OCI-LY1 (cell line): ENCODE measurements around the gene CFAP97D2.
"Not testable (repeated sequence)": the region's sequence is repeated elsewhere in the genome, so short reads cannot be mapped to it uniquely, and the experiment has no call there.

Experiments
- H2AFZ ChIP-seq: fragments of 200-600 bp; sonication (generic), shearing (Covaris generic); 2 replicates; pipeline ENCODE4 v1.6.0; 2014; ENCODE audit warnings: antibody characterized with exemption, mild to moderate bottlenecking, low read length
- H3F3A ChIP-seq: fragments of 200-600 bp; sonication (generic), shearing (Covaris generic); 2 replicates; pipeline ENCODE4 v1.6.0; 2014; ENCODE audit warnings: mild to moderate bottlenecking, antibody characterized with exemption, low read length, moderate library complexity; ENCODE audit not compliant: insufficient read depth
- H3K27ac ChIP-seq: fragments of 200-600 bp; sonication (generic); 2 replicates; pipeline ENCODE4 v1.5.1; 2014; ENCODE audit warnings: low read length, mixed run types, mild to moderate bottlenecking, low read depth; ENCODE audit not compliant: poor library complexity, severe bottlenecking
- H3K27me3 ChIP-seq: fragments of 200-600 bp; sonication (generic); 2 replicates; pipeline ENCODE4 v1.6.0; 2014; ENCODE audit warnings: antibody characterized with exemption, mild to moderate bottlenecking, low read length, moderate library complexity; ENCODE audit not compliant: insufficient read depth
- H3K36me3 ChIP-seq: fragments of 200-600 bp; sonication (generic); 2 replicates; pipeline ENCODE4 v1.6.1; 2014; ENCODE audit warnings: mild to moderate bottlenecking, antibody characterized with exemption, low read length, moderate library complexity, mixed read lengths; ENCODE audit not compliant: insufficient read depth
- H3K4me1 ChIP-seq: fragments of 200-600 bp; sonication (generic); 2 replicates; pipeline ENCODE4 v1.5.1; 2014; ENCODE audit warnings: mild to moderate bottlenecking, low read length, moderate library complexity; ENCODE audit not compliant: insufficient read depth, severe bottlenecking
- H3K4me2 ChIP-seq: fragments of 200-600 bp; sonication (generic), shearing (Covaris generic); 2 replicates; pipeline ENCODE4 v1.6.1; 2014; ENCODE audit warnings: low read length
- H3K4me3 ChIP-seq: fragments of 200-600 bp; sonication (generic); 2 replicates; pipeline ENCODE4 v1.5.1; 2014; ENCODE audit warnings: low read length, low read depth, mild to moderate bottlenecking, mixed read lengths; ENCODE audit not compliant: poor library complexity, severe bottlenecking
- H3K79me2 ChIP-seq: fragments of 200-600 bp; shearing (Covaris generic); 2 replicates; pipeline ENCODE4 v1.6.1; 2016; ENCODE audit warnings: mixed run types, low read length, mixed read lengths; ENCODE audit not compliant: insufficient read depth
- H3K9ac ChIP-seq: fragments of 200-600 bp; sonication (generic), shearing (Covaris generic); 2 replicates; pipeline ENCODE4 v1.6.1; 2014; ENCODE audit warnings: mild to moderate bottlenecking, low read length, mixed read lengths
- H3K9me2 ChIP-seq: fragments of 200-600 bp; sonication (generic), shearing (Covaris generic); 2 replicates; pipeline ENCODE4 v1.6.1; 2014; ENCODE audit warnings: low read depth, mild to moderate bottlenecking, low read length, mixed read lengths
- H3K9me3 ChIP-seq: fragments of 200-600 bp; shearing (Covaris generic); 2 replicates; pipeline ENCODE4 v1.6.1; 2014; ENCODE audit warnings: low read length, mixed read lengths
- H4K20me1 ChIP-seq: fragments of 200-600 bp; sonication (generic), shearing (Covaris generic); 2 replicates; pipeline ENCODE4 v1.6.0; 2016; ENCODE audit warnings: mild to moderate bottlenecking, low read length; ENCODE audit not compliant: insufficient read depth
- CTCF ChIP-seq: fragments of 200-600 bp; sonication (generic), shearing (Covaris generic); IDR thresholded peaks from 2 replicates; pipeline ENCODE4 v1.5.1; 2017; ENCODE audit warnings: mild to moderate bottlenecking, antibody characterized with exemption, low read length, moderate library complexity, mixed read lengths
- EZH2 ChIP-seq: fragments of 200-600 bp; sonication (generic), shearing (Covaris generic); IDR thresholded peaks from 2 replicates; pipeline ENCODE4 v1.8.0; 2017; ENCODE audit warnings: borderline replicate concordance, mixed run types, mild to moderate bottlenecking, antibody characterized with exemption, low read length, moderate library complexity, mixed read lengths

The CFAP97D2 gene

GRCh38 chr13:114260814-114261213 is 81.8 kb downstream of the CFAP97D2 start:
- H3K9ac ChIP-seq = no peak overlapping the region
- H3K4me2 ChIP-seq = no peak overlapping the region
- no peaks in the 10 kb centered on the region for H3F3A ChIP-seq

GRCh38 chr13:114261328-114261965 is 82.4 kb downstream of the CFAP97D2 start:
- Histone ChIP-seq H3F3A (no peaks in the 10 kb centered on the region), H3K4me2 (no peak overlapping the region), H3K4me1 (no peaks in the 10 kb centered on the region), H3K27me3 (no peaks in the 10 kb centered on the region), H3K36me3 (peaks cover 100% of the 10 kb centered on the region), H3K9ac (no peak overlapping the region), H4K20me1 (no peaks in the 10 kb centered on the region), H3K9me2 (no peaks in the 10 kb centered on the region), H3K27ac (no peak overlapping the region), H2AFZ (no peak overlapping the region), H3K9me3 (no peaks in the 10 kb centered on the region), H3K4me3 (no peak overlapping the region), H3K79me2 (no peaks in the 10 kb centered on the region)
- no peak for TF ChIP-seq EZH2
- no peak for TF ChIP-seq CTCF

More at GRCh38 chr13:114260814-114261213, 81.8 kb downstream of the CFAP97D2 start:
- Histone ChIP-seq H3K27ac (no peak overlapping the region), H3K27me3 (no peaks in the 10 kb centered on the region), H3K79me2 (no peaks in the 10 kb centered on the region), H2AFZ (no peak overlapping the region), H3K9me2 (no peaks in the 10 kb centered on the region), H3K4me1 (no peaks in the 10 kb centered on the region), H3K4me3 (no peak overlapping the region), H4K20me1 (no peaks in the 10 kb centered on the region), H3K9me3 (no peaks in the 10 kb centered on the region), H3K36me3 (peaks cover 100% of the 10 kb centered on the region)
- no peak for TF ChIP-seq EZH2
- TF ChIP-seq CTCF = no peak

GRCh38 chr13:114263578-114263977 is 84.5 kb downstream of the CFAP97D2 start:
- H3K9me2 ChIP-seq = no peaks in the 10 kb centered on the region
- no peak overlapping the region for H3K4me3 ChIP-seq
- no peak overlapping the region for H2AFZ ChIP-seq
- no peaks in the 10 kb centered on the region for H4K20me1 ChIP-seq
- H3K27ac ChIP-seq = no peak overlapping the region
- no peaks in the 10 kb centered on the region for H3F3A ChIP-seq
- no peak overlapping the region for H3K4me2 ChIP-seq
- no peaks in the 10 kb centered on the region for H3K9me3 ChIP-seq
- no peak overlapping the region for H3K9ac ChIP-seq
- H3K4me1 ChIP-seq = no peaks in the 10 kb centered on the region
- H3K79me2 ChIP-seq = no peaks in the 10 kb centered on the region
- no peak for TF ChIP-seq CTCF
- no peak for TF ChIP-seq EZH2
- H3K27me3 ChIP-seq = no peaks in the 10 kb centered on the region
- H3K36me3 ChIP-seq = peaks cover 100% of the 10 kb centered on the region

GRCh38 chr13:114264313-114264712 is 85.3 kb downstream of the CFAP97D2 start:
- not testable (repeated sequence) for H4K20me1 ChIP-seq, H3K27me3 ChIP-seq, H3K79me2 ChIP-seq, H3K4me2 ChIP-seq, H3K9ac ChIP-seq, H3K9me2 ChIP-seq, H3K4me3 ChIP-seq, H3K4me1 ChIP-seq, H3F3A ChIP-seq, H3K9me3 ChIP-seq, H3K27ac ChIP-seq, H2AFZ ChIP-seq
- peaks cover 100% of the 10 kb centered on the region for H3K36me3 ChIP-seq
